MCF 10A (cell line): ENCODE measurements around the gene WWOX. TPM values are rescaled to one million over a fixed set of nuclear protein-coding genes. Genes with fewer than 3 reads are reported as not detected.

Experiments used
- BruUV-seq: library from RNA; stranded (reverse); fragments of 400-500 nt; replicated peaks from 2 replicates; lab custom pipeline; 2021; lab: Mats Ljungman, UMichigan
- CTCF ChIA-PET: fragments of 300-600 bp; sonication (Branson Sonifier 250); formaldehyde crosslinking; extraction: SDS; loops from one replicate; lab custom pipeline; 2021; ENCODE audit warnings: antibody characterized with exemption, inconsistent platforms; lab: Yijun Ruan, JAX
- POLR2A ChIA-PET: fragments of 300-600, 350-650 bp; sonication (Branson Sonifier 250); formaldehyde crosslinking; extraction: SDS; loops from one replicate; lab custom pipeline; 2020; ENCODE audit warnings: antibody characterized with exemption, inconsistent platforms; lab: Yijun Ruan, JAX
- DNase-seq: peaks from one replicate; pipeline ENCODE4 v3.0.0-alpha.2; 2018; ENCODE audit not compliant: unreplicated experiment
- H3K27ac Mint-ChIP-seq: one replicate; pipeline ENCODE4 v1.8.0; 2022; ENCODE audit warnings: mild to moderate bottlenecking, low read depth, mixed read lengths; ENCODE audit not compliant: unreplicated experiment
- H3K27me3 Mint-ChIP-seq: one replicate; pipeline ENCODE4 v1.8.0; 2022; ENCODE audit warnings: mixed read lengths; ENCODE audit not compliant: insufficient read depth, unreplicated experiment
- H3K36me3 Mint-ChIP-seq: one replicate; pipeline ENCODE4 v1.8.0; 2022; ENCODE audit warnings: mild to moderate bottlenecking, moderate library complexity, mixed read lengths; ENCODE audit not compliant: insufficient read depth, unreplicated experiment
- H3K4me1 Mint-ChIP-seq: one replicate; pipeline ENCODE4 v1.8.0; 2022; ENCODE audit warnings: mixed read lengths; ENCODE audit not compliant: insufficient read depth, unreplicated experiment
- H3K4me3 Mint-ChIP-seq: one replicate; pipeline ENCODE4 v1.8.0; 2022; ENCODE audit warnings: mild to moderate bottlenecking, moderate library complexity, mixed read lengths; ENCODE audit not compliant: unreplicated experiment
- H3K9me3 Mint-ChIP-seq: one replicate; pipeline ENCODE4 v1.8.0; 2022; ENCODE audit warnings: mixed read lengths; ENCODE audit not compliant: unreplicated experiment
- CTCF ChIP-seq: fragments of 200-600 bp; IDR thresholded peaks from one replicate; pipeline ENCODE4 v1.8.0; 2022; ENCODE audit warnings: antibody characterized with exemption, mild to moderate bottlenecking; ENCODE audit not compliant: unreplicated experiment
- intact Hi-C: fragments of 100-400 bp; cut with micrococcal nuclease; formaldehyde crosslinking; loops from 2 replicates; pipeline ENCODE4 v1.14.1; 2022
- total RNA-seq: library from RNA; stranded (reverse); gene quantifications from 2 replicates; pipeline ENCODE4 v1.2.3, GENCODE V29; 2022

WWOX gene
- total RNA-seq, 1 experiment from 2014 or later: 18.1 TPM

- Mint-ChIP-seq H3K36me3 (no peaks in the 10 kb centered on the region), H3K9me3 (peaks cover 7% of the 10 kb centered on the region), H3K4me1 (no peaks in the 10 kb centered on the region), H3K27me3 (no peaks in the 10 kb centered on the region), H3K27ac (no peak overlapping the region), H3K4me3 (no peak overlapping the region)
- no peak for DNase-seq
- BruUV-seq: no TSS peak
- CTCF ChIA-PET: interaction anchor here (0.8 to 1.4 kb wide), 3 partner anchors 25 to 145 kb away, joined by 3 to 4 read pairs (median 4); no protein-coding TSS in a partner anchor
- intact Hi-C loops: no loop called here
- no peak for TF ChIP-seq CTCF
- POLR2A ChIA-PET: no interaction called here
Measured at GRCh38 chr16:78851266-78851665, 751.8 kb downstream of the WWOX start.

GRCh38 chr16:78852081-78852635 lies 752.7 kb downstream of the WWOX start:
- H3K27me3 Mint-ChIP-seq: no peaks in the 10 kb centered on the region

GRCh38 chr16:78862022-78862421 lies 762.6 kb downstream of the WWOX start:
- intact Hi-C loops: no loop called here
- CTCF ChIA-PET: no interaction called here
- POLR2A ChIA-PET: no interaction called here

More at GRCh38 chr16:78852081-78852635, 752.7 kb downstream of the WWOX start:
- no peak overlapping the region for H3K27ac Mint-ChIP-seq
- ChIA-PET CTCF (interaction anchor here (1.3 to 1.4 kb wide), 2 partner anchors 26 to 41 kb away, joined by 3 to 4 read pairs; no protein-coding TSS in a partner anchor), POLR2A (no interaction called here)
- no peaks in the 10 kb centered on the region for H3K36me3 Mint-ChIP-seq
- intact Hi-C loops: no loop called here
- H3K4me3 Mint-ChIP-seq: no peak overlapping the region
- H3K9me3 Mint-ChIP-seq: peaks cover 7% of the 10 kb centered on the region
- no TSS peak for BruUV-seq
- DNase-seq: no peak
- TF ChIP-seq CTCF: no peak
- no peaks in the 10 kb centered on the region for H3K4me1 Mint-ChIP-seq

GRCh38 chr16:78866521-78866920 lies 767.1 kb downstream of the WWOX start:
- no peak for DNase-seq
- no peaks in the 10 kb centered on the region for H3K4me1 Mint-ChIP-seq
- no peaks in the 10 kb centered on the region for H3K9me3 Mint-ChIP-seq
- H3K27ac Mint-ChIP-seq: no peak overlapping the region
- no peak overlapping the region for H3K4me3 Mint-ChIP-seq
- ChIA-PET CTCF (no interaction called here), POLR2A (no interaction called here)
- no peak for TF ChIP-seq CTCF
- no peaks in the 10 kb centered on the region for H3K27me3 Mint-ChIP-seq
- intact Hi-C loops: no loop called here
- no peaks in the 10 kb centered on the region for H3K36me3 Mint-ChIP-seq
- BruUV-seq: no TSS peak

More at GRCh38 chr16:78862022-78862421, 762.6 kb downstream of the WWOX start:
- no peak for DNase-seq
- no peak for TF ChIP-seq CTCF
- no peaks in the 10 kb centered on the region for H3K36me3 Mint-ChIP-seq
- no peaks in the 10 kb centered on the region for H3K9me3 Mint-ChIP-seq
- BruUV-seq: no TSS peak
- H3K4me1 Mint-ChIP-seq: no peaks in the 10 kb centered on the region
- H3K27me3 Mint-ChIP-seq: no peaks in the 10 kb centered on the region
- no peak overlapping the region for H3K4me3 Mint-ChIP-seq
- no peak overlapping the region for H3K27ac Mint-ChIP-seq
